HG03521 (cell line): ENCODE results near the gene OR4N2.
"Not testable (repeated sequence)": the region's sequence is repeated elsewhere in the genome, so short reads cannot be mapped to it uniquely, and the experiment has no call there.

Experiments
- ATAC-seq: cut with Tn5 transposase; IDR thresholded peaks from one replicate; pipeline ENCODE4 v1.9.1; 2021; ENCODE audit warnings: mild to moderate bottlenecking, moderate library complexity; ENCODE audit not compliant: unreplicated experiment

OR4N2 gene

DNA sequence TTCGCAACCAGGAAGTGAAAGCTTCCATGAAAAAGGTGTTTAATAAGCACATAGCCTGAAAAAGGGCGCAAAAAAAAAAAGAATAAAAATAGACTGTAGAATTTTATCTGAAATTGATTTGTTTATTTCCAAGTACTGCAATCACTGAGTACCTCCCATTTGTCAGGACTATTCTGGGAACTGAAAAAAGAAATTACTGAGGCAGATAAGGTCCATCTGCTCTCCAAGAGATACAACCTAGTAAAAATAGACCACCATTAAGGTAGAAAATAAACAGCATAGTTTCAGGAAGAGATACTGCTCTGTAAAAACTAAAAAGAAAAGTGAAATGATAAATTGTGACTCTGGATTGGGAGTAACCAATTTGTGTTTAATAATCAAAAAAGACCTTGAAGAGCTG is 24.7 kb downstream of the OR4N2 start:
- no peak for ATAC-seq

DNA sequence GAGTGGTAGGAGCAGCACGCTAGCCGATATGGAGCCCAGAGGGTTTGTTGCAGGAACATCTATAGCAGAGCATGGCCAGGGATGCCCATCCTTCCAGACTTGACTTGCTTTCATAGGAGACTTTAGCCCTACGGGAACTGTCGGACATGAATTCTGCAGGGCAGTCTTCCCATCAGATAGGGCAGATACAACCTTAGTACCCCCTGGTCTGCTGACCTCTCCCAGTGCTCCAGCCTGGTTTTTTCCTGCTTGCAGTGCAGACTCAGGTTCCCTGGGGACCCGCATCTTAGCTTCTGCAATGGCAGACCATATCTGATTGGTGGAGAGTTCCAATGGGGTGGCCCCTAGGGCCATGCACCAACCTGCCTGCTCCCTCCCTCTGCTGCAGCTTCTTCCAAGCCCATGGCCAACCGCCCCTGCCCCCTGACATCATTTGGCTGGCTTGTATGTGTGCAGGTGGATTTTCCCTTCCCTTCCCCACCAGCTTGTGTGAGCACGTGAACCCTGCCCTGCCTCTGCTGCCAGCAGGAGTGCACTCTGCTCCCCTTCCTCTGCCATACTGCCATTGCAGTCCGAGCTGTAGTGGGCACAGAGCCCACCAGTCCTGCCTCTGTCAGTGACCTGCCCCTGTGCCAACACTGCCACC is 30.8 kb downstream of the OR4N2 start:
- ATAC-seq, result not testable (repeated sequence)

DNA sequence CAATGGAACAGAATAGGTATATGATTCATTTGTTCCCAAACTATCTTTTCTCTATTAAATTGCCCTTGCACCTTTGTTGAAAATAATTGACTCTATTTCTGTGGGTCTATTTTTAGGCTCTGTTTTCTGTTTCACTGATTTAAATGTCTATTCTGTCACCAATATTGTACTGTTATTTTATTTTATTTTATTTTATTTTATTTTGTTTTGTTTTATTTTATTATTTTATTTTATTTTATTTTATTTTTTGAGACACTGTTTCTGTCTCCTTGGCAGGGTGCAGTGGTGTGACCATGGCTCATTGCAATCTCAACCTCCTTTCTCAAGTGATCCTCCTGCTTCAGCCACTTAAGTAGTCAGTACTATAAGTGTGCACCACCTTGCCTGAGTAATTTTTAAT is 34.9 kb downstream of the OR4N2 start:
- ATAC-seq, result no peak

DNA sequence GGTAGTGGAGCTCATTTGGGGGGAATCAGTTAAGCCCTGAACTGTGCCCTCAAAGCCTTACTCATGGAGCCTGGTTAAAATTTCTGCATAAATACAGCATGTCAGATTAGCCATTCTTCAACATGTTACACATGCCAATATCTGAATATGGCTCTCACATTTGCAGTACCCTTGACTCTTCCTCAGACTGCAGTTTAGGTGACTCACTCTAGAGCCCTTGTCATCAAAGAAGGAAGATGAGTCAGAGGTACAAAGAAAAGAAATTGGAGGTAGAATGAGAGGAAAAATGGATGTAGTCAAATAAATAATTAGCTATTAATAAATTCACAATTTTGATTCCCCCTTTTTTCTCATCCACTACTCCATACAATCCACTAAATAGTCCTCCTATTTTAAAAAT is 47.8 kb downstream of the OR4N2 start:
- ATAC-seq, result no peak

DNA sequence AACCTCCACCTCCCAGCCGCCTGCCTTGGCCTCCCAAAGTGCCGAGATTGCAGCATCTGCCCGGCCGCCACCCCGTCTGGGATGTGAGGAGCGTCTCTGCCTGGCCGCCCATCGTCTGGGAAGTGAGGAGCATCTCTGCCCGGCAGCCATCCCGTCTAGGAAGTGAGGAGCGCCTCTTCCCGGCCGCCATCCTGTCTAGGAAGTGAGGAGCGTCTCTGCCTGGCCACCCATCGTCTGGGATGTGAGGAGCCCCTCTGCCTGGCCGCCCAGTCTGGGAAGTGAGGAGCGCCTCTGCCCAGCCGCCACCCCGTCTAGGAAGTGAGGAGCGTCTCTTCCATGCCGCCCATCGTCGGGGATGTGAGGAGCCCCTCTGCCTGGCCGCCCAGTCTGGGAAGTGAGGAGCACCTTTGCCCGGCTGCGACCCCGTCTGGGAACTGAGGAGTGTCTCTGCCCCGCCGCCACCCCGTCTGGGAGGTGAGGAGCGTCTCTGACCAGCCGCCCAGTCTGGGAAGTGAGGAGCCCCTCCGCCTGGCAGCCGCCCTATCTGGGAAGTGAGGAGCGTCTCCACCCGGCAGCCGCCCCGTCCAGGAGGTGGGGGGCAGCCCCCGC is 62.6 kb downstream of the OR4N2 start:
- ATAC-seq, result not testable (repeated sequence)

DNA sequence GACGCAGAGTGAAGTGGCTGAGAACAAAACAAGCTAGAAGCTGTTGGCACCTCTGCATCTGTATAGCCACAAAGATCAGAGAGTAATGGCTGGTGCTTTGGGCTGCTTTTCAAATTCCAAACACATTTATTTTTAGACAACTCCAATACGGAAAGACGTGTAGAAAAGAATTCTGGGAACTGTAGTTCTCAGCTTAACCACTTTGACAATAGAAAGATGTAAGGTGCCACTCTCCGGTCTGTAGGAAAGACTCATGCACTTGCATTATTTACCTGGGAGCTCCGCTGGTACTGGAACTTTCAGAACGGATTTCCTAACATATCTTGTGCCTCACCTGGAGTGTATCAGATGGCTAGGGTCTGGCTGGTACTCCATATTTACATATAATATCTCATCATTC is 69.6 kb downstream of the OR4N2 start:
- ATAC-seq, result no peak

DNA sequence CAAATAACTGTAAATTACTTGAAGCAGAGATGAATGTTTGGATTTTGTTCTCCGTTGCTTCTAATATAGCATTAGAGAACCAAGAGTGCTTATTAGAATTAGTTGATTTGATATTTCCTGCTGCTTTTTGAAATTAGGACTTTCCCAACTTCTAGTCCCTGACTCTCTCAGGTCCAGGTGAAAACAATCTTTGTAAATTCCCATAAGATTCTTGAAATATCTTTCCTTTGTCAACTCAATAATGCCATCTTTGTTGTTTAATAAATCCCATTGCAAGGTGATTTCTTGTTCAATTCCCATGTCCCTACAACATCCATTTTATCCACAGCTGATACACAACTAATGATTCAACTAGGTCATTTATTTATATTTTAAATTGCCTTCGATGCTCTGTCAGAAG is 71.3 kb downstream of the OR4N2 start, which contains the start of gene OR4K2:
OR4K2 (plus strand) TSS at position 301 of the 400 bp plus-strand sequence. CDS start 1,126 bp downstream, outside the sequence.
- ATAC-seq, result no peak

DNA sequence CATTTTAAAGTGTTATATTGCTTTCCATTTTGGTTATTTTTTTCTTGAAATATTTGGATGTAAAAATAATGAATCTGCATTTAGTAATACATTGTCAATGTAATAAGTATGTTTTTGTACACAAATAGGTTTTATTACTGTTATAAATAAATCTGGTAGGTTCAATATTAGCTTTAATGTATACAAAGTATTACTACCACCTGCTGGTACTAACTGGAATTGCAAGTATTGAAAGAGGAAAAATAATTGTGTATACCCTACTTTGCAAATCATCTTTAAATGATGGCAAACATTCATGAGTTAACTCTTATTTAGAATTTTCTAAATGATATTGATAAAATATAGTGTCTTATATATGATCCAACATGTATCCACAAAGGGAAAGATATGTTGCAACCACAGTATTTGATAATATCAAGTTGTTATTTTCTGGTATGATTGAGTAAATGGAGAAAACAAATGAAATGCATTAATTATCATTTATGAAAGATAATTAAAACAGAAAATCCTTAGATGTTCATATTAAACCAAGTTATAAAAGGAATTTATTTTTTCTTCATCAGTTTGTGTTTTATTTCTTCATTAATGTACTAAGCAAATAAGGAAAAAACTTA is 74.6 kb downstream of the OR4N2 start:
- no peak for ATAC-seq
